Spleen (tissue), 7 donors: Measurements from ENCODE around the gene GALNT17.

Experiments used
- POLR2A ChIP-seq, 3 donors: fragments of 450-650 bp; IDR thresholded peaks; one replicate each; pipeline ENCODE4 v1.5.1; 2017; ENCODE audit warnings: antibody characterized with exemption in 3 of 3, mild to moderate bottlenecking in 1 of 3
- TF ChIP-seq, protein P1 (sequence below), 11 experiments: fragments of 200-600 bp in 7 of 11; fragments of 450-650 bp in 4 of 11; sonication (generic) in 4 of 11; IDR thresholded peaks in 8 of 11; conservative IDR thresholded peaks in 3 of 11; 1 replicate in 7 of 11; 2 replicates in 4 of 11; pipeline versions ENCODE4 v1.4.0 to v1.8.0; 2016 to 2021; ENCODE audit warnings: antibody characterized with exemption in 11 of 11, inconsistent platforms in 4 of 11, mild to moderate bottlenecking in 1 of 11
- donor health status: DM: no; HTN: no; CAD: no; lungs with moderate emphysema.
- donor health status: DM: no; HTN: no; CAD: no.
- donor health status: DM: no; HTN: no; CAD: no.

DNA sequence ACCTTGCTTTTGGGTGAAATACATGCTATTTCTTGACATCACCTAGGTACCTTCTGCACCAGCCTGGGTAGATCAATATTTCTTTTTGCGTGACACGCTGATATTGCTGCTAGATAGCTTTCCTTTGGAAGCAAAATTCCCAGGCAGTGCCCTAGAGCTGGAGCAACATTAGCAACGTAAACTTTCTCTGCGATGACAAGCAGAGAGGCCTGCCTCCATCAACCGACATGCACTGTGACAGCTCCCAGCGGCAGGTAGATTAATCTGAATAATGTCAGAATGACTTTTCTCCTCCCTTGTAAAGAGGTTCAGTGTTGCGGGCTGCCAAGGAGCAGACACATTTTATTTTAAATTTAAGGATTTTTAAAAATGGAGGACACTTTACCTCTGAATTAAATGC is 307.4 kb downstream of the GALNT17 start:
- TF ChIP-seq, protein P1, sequence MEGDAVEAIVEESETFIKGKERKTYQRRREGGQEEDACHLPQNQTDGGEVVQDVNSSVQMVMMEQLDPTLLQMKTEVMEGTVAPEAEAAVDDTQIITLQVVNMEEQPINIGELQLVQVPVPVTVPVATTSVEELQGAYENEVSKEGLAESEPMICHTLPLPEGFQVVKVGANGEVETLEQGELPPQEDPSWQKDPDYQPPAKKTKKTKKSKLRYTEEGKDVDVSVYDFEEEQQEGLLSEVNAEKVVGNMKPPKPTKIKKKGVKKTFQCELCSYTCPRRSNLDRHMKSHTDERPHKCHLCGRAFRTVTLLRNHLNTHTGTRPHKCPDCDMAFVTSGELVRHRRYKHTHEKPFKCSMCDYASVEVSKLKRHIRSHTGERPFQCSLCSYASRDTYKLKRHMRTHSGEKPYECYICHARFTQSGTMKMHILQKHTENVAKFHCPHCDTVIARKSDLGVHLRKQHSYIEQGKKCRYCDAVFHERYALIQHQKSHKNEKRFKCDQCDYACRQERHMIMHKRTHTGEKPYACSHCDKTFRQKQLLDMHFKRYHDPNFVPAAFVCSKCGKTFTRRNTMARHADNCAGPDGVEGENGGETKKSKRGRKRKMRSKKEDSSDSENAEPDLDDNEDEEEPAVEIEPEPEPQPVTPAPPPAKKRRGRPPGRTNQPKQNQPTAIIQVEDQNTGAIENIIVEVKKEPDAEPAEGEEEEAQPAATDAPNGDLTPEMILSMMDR (IDR thresholded peaks at IDR 0.05 in 8 of 11, conservative IDR thresholded peaks at IDR 0.05 in 3 of 11): no peak
- no peak for TF ChIP-seq POLR2A (IDR thresholded peaks at IDR 0.05)
